SKM-1 (cell line): Measurements from ENCODE around the gene DUSP2.

Experiments
- DNase-seq: peaks from one replicate; lab custom pipeline; 2025; ENCODE audit not compliant: unreplicated experiment; lab: John Stamatoyannopoulos, UW

Gene DUSP2, protein sequence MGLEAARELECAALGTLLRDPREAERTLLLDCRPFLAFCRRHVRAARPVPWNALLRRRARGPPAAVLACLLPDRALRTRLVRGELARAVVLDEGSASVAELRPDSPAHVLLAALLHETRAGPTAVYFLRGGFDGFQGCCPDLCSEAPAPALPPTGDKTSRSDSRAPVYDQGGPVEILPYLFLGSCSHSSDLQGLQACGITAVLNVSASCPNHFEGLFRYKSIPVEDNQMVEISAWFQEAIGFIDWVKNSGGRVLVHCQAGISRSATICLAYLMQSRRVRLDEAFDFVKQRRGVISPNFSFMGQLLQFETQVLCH

GRCh38 chr2:96145036-96145847, at the start of gene DUSP2:
TSS of gene DUSP2 (minus strand) at chr2:96145440. CDS start at chr2:96145354, 86 bp downstream.
- DNase-seq, result peak; percentile 74

DNA sequence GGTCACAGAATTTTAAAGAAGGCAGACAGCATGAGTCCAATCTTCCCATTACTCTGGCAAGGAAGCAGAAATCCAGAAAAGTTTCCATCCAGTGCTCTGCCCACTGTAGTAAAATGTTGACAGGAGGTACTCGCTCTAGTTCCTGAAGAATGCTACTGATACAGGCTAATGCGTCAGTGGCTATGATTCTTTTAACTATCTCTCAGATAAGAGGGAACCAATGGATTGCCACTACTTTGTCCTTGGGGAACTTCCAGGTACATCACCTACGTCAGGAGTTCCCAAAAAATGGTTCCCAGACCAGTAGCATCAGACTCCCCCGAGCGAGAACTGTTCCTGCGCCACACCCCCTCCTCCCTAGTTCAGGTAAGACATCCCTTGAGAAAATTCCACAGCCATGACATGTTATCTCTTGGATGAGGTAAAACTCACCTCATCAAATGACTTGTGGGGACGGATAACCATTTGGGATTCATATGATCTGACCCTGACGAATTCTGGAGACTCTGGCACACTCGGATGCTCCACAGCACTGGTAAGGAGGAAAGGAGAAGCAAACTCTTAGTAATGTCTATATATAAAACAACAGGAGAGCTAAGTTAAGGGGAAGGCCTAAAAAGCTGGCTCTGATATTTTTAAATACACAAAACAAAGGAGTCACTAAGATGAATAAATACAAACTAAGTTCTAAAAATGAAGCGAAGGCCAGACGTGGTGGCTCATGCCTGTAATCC, 46.9 kb upstream of the DUSP2 start:
- DNase-seq, result no peak

GRCh38 chr2:96188821-96189526, 43.7 kb upstream of the DUSP2 start:
- no peak for DNase-seq

- no peak for DNase-seq
Observed at GRCh38 chr2:96186562-96186961, 41.3 kb upstream of the DUSP2 start.

- DNase-seq, result no peak
Observed at GRCh38 chr2:96185516-96185915, 40.3 kb upstream of the DUSP2 start.

DNA sequence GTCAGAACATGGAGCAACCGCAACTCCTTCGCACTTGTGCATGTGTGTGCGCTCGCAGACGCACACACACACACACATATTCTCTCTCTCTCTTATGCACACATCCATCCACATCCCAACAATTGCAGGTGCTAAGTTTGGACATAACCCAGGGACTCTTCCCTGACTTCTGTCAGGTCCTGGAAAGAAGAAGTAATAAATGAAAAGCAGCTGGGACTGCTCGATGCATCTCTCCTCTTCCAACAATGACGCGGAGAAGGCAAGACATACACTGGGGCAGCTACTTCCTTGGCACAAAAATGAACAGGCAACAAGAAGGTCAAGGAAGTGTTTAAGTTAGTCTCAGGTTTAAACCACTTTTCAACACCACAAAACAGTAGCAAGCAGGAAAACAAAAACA, 39.7 kb upstream of the DUSP2 start:
- DNase-seq, result no peak

- DNase-seq, result no peak
Observed at GRCh38 chr2:96184188-96184587, 38.9 kb upstream of the DUSP2 start.

DNA sequence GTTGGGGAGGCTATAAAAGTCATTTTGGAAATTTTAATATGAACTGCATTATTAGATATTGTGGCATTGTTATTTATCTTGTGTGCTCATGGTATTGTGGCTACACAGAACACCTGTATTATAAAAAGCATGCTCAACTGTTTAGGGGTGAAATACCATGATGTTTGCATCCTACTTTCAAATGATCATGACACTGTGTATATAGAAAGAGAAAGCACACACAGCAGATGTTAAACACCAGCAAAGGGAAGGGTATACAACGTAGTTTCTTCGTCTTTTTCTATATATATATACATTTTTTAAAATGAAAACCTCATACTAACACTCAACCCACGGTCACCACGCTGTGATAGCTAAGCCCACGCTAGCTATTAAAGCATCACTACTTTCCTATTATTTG, 36.3 kb upstream of the DUSP2 start:
- no peak for DNase-seq

DNA sequence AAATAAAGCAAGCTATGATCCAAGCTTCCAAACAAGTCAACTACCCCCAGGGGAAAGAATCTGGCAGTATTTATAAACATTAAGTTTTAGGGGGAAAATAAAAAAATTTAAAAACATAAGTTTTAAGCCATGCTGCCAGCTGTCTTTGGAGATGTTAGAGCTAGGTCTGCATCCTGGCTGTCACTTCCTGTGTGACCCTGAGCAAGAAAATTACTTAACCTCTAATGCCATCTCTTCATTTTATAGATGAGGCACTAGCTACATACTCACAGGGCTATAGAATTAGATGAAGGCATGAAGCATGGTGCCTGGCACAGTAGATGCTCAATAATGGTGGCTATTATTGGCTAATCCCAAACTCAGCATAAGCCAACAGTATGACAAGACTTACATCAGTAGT, 35.3 kb upstream of the DUSP2 start:
- no peak for DNase-seq

DNA sequence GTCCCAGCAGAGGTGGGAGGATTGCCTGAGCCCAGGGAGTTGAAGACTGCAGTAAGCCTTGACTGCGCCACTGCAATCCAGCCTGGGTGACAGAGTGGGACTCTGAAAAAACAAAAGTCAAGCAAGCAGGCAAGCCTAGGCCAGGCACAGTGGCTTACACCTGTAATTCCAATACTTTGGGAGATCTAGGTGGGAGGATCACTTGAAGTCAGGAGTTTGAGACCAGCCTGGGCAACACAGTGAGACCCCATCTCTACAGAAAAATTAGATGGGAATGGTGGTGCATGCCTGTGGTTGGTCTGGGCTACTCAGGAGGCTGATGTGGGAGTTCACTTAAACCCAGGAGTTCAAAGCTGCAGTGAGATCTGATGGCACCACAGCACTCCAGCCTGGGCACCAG, 34.8 kb upstream of the DUSP2 start:
- DNase-seq, result no peak

DNA sequence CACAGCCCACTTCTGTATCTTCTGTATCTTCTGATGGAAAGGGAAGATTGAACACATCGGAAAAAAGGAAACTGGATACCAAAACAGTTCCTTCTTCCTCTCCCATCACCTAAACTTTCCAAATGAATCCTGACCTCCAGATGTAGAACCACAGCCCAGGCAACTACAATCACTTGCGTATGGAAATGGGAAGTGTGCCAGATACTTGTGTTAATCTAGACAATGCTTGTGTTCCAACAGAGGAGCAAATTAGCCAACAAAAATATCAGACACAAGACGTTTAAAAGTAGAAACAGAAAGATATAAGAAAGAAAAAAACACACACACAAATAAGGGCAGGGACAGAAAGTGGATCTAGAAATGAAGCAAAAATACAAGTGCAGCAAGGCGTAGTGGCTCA, 31.4 kb upstream of the DUSP2 start:
- DNase-seq, result no peak

DNA sequence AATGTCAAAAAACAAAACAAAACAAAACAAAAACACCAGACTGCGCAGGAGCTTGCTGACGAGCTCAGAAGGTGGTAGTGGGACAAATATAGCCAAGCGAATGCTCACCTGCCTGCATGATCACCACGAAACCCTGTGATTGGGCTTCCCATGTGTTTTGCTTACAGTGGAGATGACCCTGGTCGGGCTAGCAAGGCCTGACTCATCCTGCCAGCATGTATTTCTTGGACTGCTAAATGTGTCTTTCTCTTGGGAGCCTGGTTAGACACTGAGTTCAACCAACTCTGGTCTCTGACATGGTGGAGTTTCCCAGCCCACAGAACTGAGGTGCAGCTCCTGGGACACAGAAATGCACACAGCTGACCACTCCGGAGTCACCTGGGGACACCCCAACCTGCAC, 30.7 kb upstream of the DUSP2 start:
- DNase-seq, result no peak

GRCh38 chr2:96174251-96175144, 29.3 kb upstream of the DUSP2 start:
- DNase-seq, result peak; percentile 43

GRCh38 chr2:96171831-96172230, 26.6 kb upstream of the DUSP2 start:
- no peak for DNase-seq

GRCh38 chr2:96170626-96171025, 25.4 kb upstream of the DUSP2 start:
- DNase-seq, result no peak

- no peak for DNase-seq
Observed at GRCh38 chr2:96169868-96170507, 24.7 kb upstream of the DUSP2 start.

DNA sequence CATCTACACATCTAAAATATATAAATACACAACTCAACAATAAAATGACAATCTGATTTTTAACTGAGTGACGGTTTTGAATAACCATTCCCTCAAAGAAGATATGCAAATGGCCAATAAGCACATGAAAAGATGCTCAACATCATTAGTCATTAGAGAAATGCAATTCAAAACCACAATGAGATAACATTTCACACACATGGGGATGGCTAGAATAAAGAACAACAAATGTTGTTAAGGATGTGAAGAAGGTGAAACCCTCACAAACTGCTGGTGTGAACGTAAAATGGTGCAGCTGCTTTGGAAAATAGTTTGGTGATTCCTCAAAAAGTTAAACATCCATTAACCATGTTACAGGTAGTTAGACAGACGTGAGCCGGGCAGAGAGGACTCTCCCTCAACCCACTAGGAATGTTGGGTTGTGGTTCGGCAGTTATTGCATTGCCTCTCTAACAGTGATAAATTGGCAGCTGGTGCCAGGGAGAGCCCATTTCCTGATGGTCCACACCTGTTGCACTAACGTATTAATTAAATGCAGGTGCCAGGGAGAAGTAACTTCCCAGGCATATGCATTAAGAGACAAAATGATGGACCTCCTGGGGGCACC, 22.3 kb upstream of the DUSP2 start:
- DNase-seq, result no peak

DNA sequence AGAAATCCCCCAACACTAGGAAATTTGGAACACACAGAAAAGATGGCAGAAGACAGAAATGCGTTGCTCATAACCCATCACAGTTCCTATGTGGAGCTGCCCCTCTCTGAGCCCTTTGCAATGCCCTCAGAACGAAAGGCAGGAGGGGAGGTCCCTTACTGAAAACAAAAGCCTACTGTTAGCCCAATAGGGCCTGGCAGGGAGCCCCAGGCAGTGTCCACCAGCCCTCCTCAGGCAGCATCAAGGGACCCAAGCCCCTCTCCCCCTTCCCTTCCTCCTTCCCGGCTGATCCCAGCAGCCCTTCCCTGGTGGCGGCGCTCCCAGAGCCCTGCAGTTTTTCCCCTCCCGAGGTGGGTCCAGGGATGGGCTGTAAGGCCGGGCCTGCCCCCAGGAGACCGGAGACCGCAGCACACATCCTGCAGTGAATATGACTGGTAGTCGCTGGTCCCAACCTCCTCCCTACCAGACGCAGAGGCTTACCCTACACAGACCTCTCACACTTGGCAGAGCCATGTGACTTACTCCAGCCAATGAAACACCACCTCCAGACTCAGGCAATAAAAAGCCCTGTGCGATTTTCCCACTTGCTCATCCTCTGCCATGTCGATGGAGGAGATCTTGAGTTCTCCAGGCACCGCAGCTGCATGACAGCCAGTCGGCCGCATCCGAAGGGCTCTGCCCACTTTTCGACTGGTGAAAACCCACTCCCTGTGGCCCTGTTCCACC, 19.4 kb upstream of the DUSP2 start:
- no peak for DNase-seq
